ENCODE data around the gene ZSCAN21. TPM values are rescaled to one million over a fixed set of nuclear protein-coding genes. Genes with fewer than 3 reads are reported as not detected.

The ZSCAN21 gene
- total and polyA plus RNA-seq, 2 donors from 2014 or later: 10.8 to 12.4 TPM

DNA sequence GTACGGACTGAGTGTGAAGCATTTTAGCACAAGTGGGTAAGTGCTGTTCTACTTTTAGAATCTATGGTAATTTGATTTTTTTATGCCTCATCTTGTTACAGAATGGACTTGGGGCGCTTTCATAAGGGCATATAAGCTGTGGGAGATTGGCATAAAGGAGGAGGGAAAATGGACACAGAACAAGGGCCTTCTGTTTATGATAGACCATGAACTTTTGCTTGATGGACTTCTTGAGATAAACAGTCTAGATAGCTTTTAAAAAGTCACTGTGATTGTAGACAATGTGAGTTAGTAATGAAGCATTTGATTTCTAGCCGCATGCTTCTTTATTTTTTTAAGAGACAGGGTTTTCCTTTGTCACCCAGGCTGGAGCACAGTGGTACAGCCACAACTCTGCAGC lies 2.0 kb downstream of the ZSCAN21 start:
- TF ChIP-seq, protein P1, sequence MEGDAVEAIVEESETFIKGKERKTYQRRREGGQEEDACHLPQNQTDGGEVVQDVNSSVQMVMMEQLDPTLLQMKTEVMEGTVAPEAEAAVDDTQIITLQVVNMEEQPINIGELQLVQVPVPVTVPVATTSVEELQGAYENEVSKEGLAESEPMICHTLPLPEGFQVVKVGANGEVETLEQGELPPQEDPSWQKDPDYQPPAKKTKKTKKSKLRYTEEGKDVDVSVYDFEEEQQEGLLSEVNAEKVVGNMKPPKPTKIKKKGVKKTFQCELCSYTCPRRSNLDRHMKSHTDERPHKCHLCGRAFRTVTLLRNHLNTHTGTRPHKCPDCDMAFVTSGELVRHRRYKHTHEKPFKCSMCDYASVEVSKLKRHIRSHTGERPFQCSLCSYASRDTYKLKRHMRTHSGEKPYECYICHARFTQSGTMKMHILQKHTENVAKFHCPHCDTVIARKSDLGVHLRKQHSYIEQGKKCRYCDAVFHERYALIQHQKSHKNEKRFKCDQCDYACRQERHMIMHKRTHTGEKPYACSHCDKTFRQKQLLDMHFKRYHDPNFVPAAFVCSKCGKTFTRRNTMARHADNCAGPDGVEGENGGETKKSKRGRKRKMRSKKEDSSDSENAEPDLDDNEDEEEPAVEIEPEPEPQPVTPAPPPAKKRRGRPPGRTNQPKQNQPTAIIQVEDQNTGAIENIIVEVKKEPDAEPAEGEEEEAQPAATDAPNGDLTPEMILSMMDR (IDR thresholded peaks at IDR 0.05; ENCODE audit: borderline replicate concordance, extremely low read depth, insufficient read depth): no peak
- no peak overlapping the region for H3K4me3 ChIP-seq (ENCODE audit: low read length in 3 of 3)
- no peaks in the 10 kb centered on the region for H3K36me3 ChIP-seq (ENCODE audit: control insufficient read depth in 2 of 3, insufficient read depth in 3 of 3, low read length in 3 of 3)
- no peaks in the 10 kb centered on the region for H3K27me3 ChIP-seq (ENCODE audit: control insufficient read depth, insufficient read depth, low read length)
- no peaks in the 10 kb centered on the region for H3K9me3 ChIP-seq (ENCODE audit: control insufficient read depth in 2 of 3, insufficient read depth in 1 of 3, low read length in 3 of 3)
- no peak overlapping the region for H3K9ac ChIP-seq (ENCODE audit: low read length in 3 of 3)
- H3K27ac ChIP-seq (ENCODE audit: low read depth in 2 of 2, low read length in 2 of 2): no peak overlapping the region
- intact Hi-C loops (cut with DNase I): no loop called here
- DNase-seq (no peak), FAIRE-seq (no peak)
- H3K4me1 ChIP-seq (ENCODE audit: control insufficient read depth in 2 of 3, insufficient read depth in 2 of 3, low read depth in 1 of 3, low read length in 3 of 3): peaks cover 0 to 16% (median 0%) of the 10 kb centered on the region in 3 donors

DNA sequence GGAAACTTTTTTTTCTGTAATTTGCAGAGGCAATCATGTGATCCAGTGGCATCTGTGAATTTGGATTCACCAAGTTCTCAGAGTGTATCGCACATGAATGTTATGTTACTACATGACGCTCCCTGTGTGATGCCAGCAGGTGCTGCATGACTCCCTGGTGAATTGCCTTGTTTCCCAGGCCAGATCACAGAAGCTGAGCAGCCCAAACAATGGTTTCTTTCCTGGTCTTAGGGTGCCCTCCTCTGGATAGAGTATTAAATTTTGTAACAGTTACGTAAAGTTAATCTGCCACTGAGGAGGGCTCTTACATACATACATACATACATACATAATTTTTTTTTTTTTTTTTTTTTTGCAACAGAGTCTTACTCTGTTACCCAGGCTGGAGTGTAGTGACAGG lies 3.6 kb downstream of the ZSCAN21 start:
- no peaks in the 10 kb centered on the region for H3K9me3 ChIP-seq (ENCODE audit: control insufficient read depth in 2 of 3, insufficient read depth in 1 of 3, low read length in 3 of 3)
- H3K4me3 ChIP-seq (ENCODE audit: low read length in 3 of 3): no peak overlapping the region
- peak in 4 of 5 donors; percentile 9 to 78 (median 44) for DNase-seq
- TF ChIP-seq, protein P1 (IDR thresholded peaks at IDR 0.05; ENCODE audit: borderline replicate concordance, extremely low read depth, insufficient read depth): peak; percentile 34
- no peak overlapping the region for H3K9ac ChIP-seq (ENCODE audit: low read length in 3 of 3)
- H3K4me1 ChIP-seq (ENCODE audit: control insufficient read depth in 2 of 3, insufficient read depth in 2 of 3, low read depth in 1 of 3, low read length in 3 of 3): peaks cover 0 to 16% (median 0%) of the 10 kb centered on the region in 3 donors
- intact Hi-C loops (cut with DNase I): no loop called here
- no peak for FAIRE-seq
- no peaks in the 10 kb centered on the region for H3K27me3 ChIP-seq (ENCODE audit: control insufficient read depth, insufficient read depth, low read length)
- H3K36me3 ChIP-seq (ENCODE audit: control insufficient read depth in 2 of 3, insufficient read depth in 3 of 3, low read length in 3 of 3): peaks cover 0 to 14% (median 5%) of the 10 kb centered on the region in 3 donors
- no peak overlapping the region for H3K27ac ChIP-seq (ENCODE audit: low read depth in 2 of 2, low read length in 2 of 2)

DNA sequence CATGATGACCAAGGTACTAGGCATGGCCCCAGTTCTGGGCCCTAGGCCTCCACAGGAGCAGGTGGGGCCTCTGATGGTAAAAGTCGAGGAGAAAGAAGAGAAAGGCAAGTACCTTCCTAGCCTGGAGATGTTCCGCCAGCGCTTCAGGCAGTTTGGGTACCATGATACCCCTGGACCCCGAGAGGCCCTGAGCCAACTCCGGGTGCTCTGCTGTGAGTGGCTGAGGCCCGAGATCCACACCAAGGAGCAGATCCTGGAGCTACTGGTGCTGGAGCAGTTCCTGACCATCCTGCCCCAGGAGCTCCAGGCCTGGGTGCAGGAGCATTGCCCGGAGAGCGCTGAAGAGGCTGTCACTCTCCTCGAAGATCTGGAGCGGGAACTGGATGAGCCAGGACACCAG lies 7.4 kb downstream of the ZSCAN21 start:
- no peak for FAIRE-seq
- Histone ChIP-seq H3K4me1 (ENCODE audit: control insufficient read depth in 2 of 3, insufficient read depth in 2 of 3, low read depth in 1 of 3, low read length in 3 of 3) (no peaks in the 10 kb centered on the region), H3K36me3 (ENCODE audit: control insufficient read depth in 2 of 3, insufficient read depth in 3 of 3, low read length in 3 of 3) (peaks cover 8 to 34% (median 18%) of the 10 kb centered on the region in 3 donors), H3K9ac (ENCODE audit: low read length in 3 of 3) (no peak overlapping the region), H3K9me3 (ENCODE audit: control insufficient read depth in 2 of 3, insufficient read depth in 1 of 3, low read length in 3 of 3) (no peaks in the 10 kb centered on the region), H3K4me3 (ENCODE audit: low read length in 3 of 3) (no peak overlapping the region), H3K27me3 (ENCODE audit: control insufficient read depth, insufficient read depth, low read length) (no peaks in the 10 kb centered on the region), H3K27ac (ENCODE audit: low read depth in 2 of 2, low read length in 2 of 2) (no peak overlapping the region)
- TF ChIP-seq, protein P1 (IDR thresholded peaks at IDR 0.05; ENCODE audit: borderline replicate concordance, extremely low read depth, insufficient read depth): no peak
- intact Hi-C loops (cut with DNase I): no loop called here
- DNase-seq: peak in 1 of 5 donors; percentile 33

DNA sequence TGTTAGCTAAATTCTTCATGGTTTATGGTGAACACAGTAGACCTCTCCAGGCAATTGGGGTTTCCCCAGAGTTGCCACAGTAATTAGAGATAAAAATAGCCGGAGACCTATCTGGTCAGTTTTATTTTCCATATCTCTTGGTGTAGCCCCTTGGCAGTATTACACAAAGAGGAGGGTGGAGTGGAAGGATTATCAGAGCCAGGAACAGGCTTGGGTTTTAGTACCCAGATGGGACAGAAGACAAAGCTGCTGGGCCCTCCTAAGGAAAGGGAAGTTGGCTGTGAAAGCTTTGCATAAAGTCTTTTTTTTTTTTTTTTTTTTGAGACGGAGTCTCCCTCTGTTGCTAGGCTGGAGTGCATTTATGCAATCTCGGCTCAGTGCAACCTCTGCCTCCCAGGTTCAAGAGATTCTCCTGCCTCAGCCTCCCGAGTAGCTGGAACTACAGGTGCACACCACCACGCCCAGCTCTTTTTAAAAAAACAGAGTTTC lies 9.7 kb downstream of the ZSCAN21 start:
- FAIRE-seq (no peak), DNase-seq (no peak)
- TF ChIP-seq, protein P1 (IDR thresholded peaks at IDR 0.05; ENCODE audit: borderline replicate concordance, extremely low read depth, insufficient read depth): no peak
- Histone ChIP-seq H3K27ac (ENCODE audit: low read depth in 2 of 2, low read length in 2 of 2) (no peak overlapping the region), H3K4me3 (ENCODE audit: low read length in 3 of 3) (no peak overlapping the region), H3K36me3 (ENCODE audit: control insufficient read depth in 2 of 3, insufficient read depth in 3 of 3, low read length in 3 of 3) (peaks cover 13 to 45% (median 26%) of the 10 kb centered on the region in 3 donors), H3K27me3 (ENCODE audit: control insufficient read depth, insufficient read depth, low read length) (no peaks in the 10 kb centered on the region), H3K4me1 (ENCODE audit: control insufficient read depth in 2 of 3, insufficient read depth in 2 of 3, low read depth in 1 of 3, low read length in 3 of 3) (no peaks in the 10 kb centered on the region), H3K9ac (ENCODE audit: low read length in 3 of 3) (no peak overlapping the region), H3K9me3 (ENCODE audit: control insufficient read depth in 2 of 3, insufficient read depth in 1 of 3, low read length in 3 of 3) (no peaks in the 10 kb centered on the region)
- intact Hi-C loops (cut with DNase I): no loop called here

Measured in kidney (tissue), 14 donors.